GM12892 (cell line): ENCODE measurements around the gene LRRC8B.

Source experiments
- POLR2A ChIP-seq: IDR thresholded peaks from 2 replicates; pipeline ENCODE4 v1.6.1; 2011; ENCODE audit warnings: low read depth, low read length, control low read depth
- TAF1 ChIP-seq: IDR thresholded peaks from 2 replicates; pipeline ENCODE4 v1.6.1; 2011; ENCODE audit warnings: low read depth, mild to moderate bottlenecking, control low read depth, low read length, borderline replicate concordance

DNA sequence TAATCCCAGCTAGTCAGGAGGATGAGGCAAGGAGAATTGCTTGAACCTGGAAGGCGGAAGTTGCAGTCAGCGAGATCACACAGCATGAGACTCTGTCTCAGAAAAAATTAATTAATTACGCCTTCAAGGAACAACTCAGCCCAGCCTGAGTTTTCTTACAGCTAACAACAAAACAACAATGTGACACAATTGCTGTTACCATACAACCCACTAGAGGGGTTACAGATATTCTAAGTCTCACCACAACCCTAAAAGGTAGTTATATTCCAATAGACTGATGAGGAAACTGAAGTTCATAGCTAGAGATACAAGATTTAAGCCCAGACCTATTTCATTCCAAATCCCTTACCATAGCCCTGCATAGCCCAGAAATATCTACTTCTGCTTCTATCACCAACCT is 105.4 kb downstream of the LRRC8B start:
- TF ChIP-seq POLR2A (no peak), TAF1 (no peak)
